HepG2 (cell line): ENCODE data around the gene CTXN1. TPM values are rescaled to one million over a fixed set of nuclear protein-coding genes. Genes with fewer than 3 reads are reported as not detected.
A peak's percentile ranks its signal among the peaks of the same experiment; 100 is the strongest.

Source experiments
- CBX1 ChIP-seq: IDR thresholded peaks from one replicate; pipeline ENCODE4 v1.6.1; 2016; ENCODE audit warnings: antibody characterized with exemption, low read depth
- ELF4 ChIP-seq: sonication (generic); formaldehyde crosslinking; IDR thresholded peaks from 2 replicates; pipeline ENCODE4 v1.5.0; 2020; ENCODE audit warnings: missing genetic modification reagents, mild to moderate bottlenecking, moderate library complexity, borderline replicate concordance
- HDAC1 ChIP-seq: sonication (generic); formaldehyde crosslinking; IDR thresholded peaks from 2 replicates; pipeline ENCODE4 v1.5.1; 2020; ENCODE audit warnings: mild to moderate bottlenecking, missing genetic modification reagents
- HES4 ChIP-seq: sonication (generic); formaldehyde crosslinking; IDR thresholded peaks from 2 replicates; pipeline ENCODE4 v1.9.0; 2021; ENCODE audit warnings: mild to moderate bottlenecking, missing genetic modification reagents, borderline replicate concordance
- HOXD1 ChIP-seq: sonication (generic); formaldehyde crosslinking; IDR thresholded peaks from 2 replicates; pipeline ENCODE4 v1.5.0; 2020; ENCODE audit warnings: missing genetic modification reagents
- JUND ChIP-seq: sonication (generic); formaldehyde crosslinking; IDR thresholded peaks from 2 replicates; pipeline ENCODE4 v1.8.0; 2022; ENCODE audit warnings: mild to moderate bottlenecking, missing genetic modification reagents
- KDM3A ChIP-seq: IDR thresholded peaks from 2 replicates; pipeline ENCODE4 v1.6.1; 2018; ENCODE audit warnings: low read depth, missing compliant biosample characterization
- MAZ ChIP-seq, 2 experiments: sonication (generic) in 1 of 2; formaldehyde crosslinking in 1 of 2; IDR thresholded peaks; 2 replicates each; pipeline versions ENCODE4 v1.5.0 to v1.6.1; 2012 to 2020; ENCODE audit warnings: low read depth in 2 of 2, mild to moderate bottlenecking in 2 of 2, borderline replicate concordance in 1 of 2, improper control_type of control experiment in 1 of 2, low read length in 1 of 2, missing genetic modification reagents in 1 of 2, moderate library complexity in 1 of 2
- SAP130 ChIP-seq: IDR thresholded peaks from 2 replicates; pipeline ENCODE4 v1.6.1; 2016; ENCODE audit warnings: low read depth
- SETDB1 ChIP-seq: sonication (generic); formaldehyde crosslinking; IDR thresholded peaks from 2 replicates; pipeline ENCODE4 v1.5.1; 2020; ENCODE audit warnings: missing genetic modification reagents, mild to moderate bottlenecking, borderline replicate concordance
- ZMAT3 ChIP-seq: sonication (generic); formaldehyde crosslinking; conservative IDR thresholded peaks from 2 replicates; pipeline ENCODE4 v1.7.0; 2021; ENCODE audit warnings: missing genetic modification reagents
- ZNF20 ChIP-seq: sonication (generic); formaldehyde crosslinking; IDR thresholded peaks from 2 replicates; pipeline ENCODE4 v1.4.0; 2020; ENCODE audit warnings: mild to moderate bottlenecking, moderate library complexity, missing genetic modification reagents
- ZNF234 ChIP-seq: sonication (generic); formaldehyde crosslinking; conservative IDR thresholded peaks from 2 replicates; pipeline ENCODE4 v1.5.1; 2020; ENCODE audit warnings: mild to moderate bottlenecking, missing genetic modification reagents
- ZNF235 ChIP-seq: sonication (generic); formaldehyde crosslinking; IDR thresholded peaks from 2 replicates; pipeline ENCODE4 v1.8.1; 2023; ENCODE audit warnings: mild to moderate bottlenecking, missing genetic modification reagents, borderline replicate concordance
- ZNF335 ChIP-seq: sonication (generic); formaldehyde crosslinking; IDR thresholded peaks from 2 replicates; pipeline ENCODE4 v1.4.0; 2020; ENCODE audit warnings: missing genetic modification reagents
- ZNF430 ChIP-seq: sonication (generic); formaldehyde crosslinking; IDR thresholded peaks from 2 replicates; pipeline ENCODE4 v1.9.0; 2021; ENCODE audit warnings: mild to moderate bottlenecking, missing genetic modification reagents
- ZNF589 ChIP-seq: sonication (generic); formaldehyde crosslinking; conservative IDR thresholded peaks from 2 replicates; pipeline ENCODE4 v1.8.0; 2022; ENCODE audit warnings: mild to moderate bottlenecking, moderate library complexity, missing genetic modification reagents
- ZNF652 ChIP-seq: IDR thresholded peaks from 2 replicates; pipeline ENCODE4 v1.6.1; 2016; ENCODE audit warnings: low read depth, borderline replicate concordance
- ZNF7 ChIP-seq: IDR thresholded peaks from 2 replicates; pipeline ENCODE4 v1.6.1; 2016; ENCODE audit warnings: missing biosample characterization, missing genetic modification reagents
- ZNF724P ChIP-seq: sonication (generic); formaldehyde crosslinking; IDR thresholded peaks from 2 replicates; pipeline ENCODE4 v1.8.0; 2022; ENCODE audit warnings: missing genetic modification reagents, borderline replicate concordance
- ZSCAN25 ChIP-seq: sonication (generic); formaldehyde crosslinking; IDR thresholded peaks from 2 replicates; pipeline ENCODE4 v1.8.0; 2022; ENCODE audit warnings: mild to moderate bottlenecking, missing genetic modification reagents
- polyA plus RNA-seq, 8 experiments: library from polyadenylated mRNA; depleted of rRNA in 3 of 8; stranded (reverse) in 7 of 8; unstranded in 1 of 8; fragments of >200 nt; fragmentation: Illumina TruSeq in 4 of 8; extraction: Trizol in 4 of 8; gene quantifications; 2 replicates each; pipeline versions ENCODE4 v1.2.1 to v1.2.3, GENCODE V29; 2011 to 2016; ENCODE audit warnings: low read depth in 4 of 8, missing spikeins in 1 of 8, mixed read lengths in 1 of 8; ENCODE audit not compliant: insufficient read depth in 1 of 8
- total RNA-seq, 5 experiments: library from RNA; depleted of rRNA; stranded (reverse); fragments of >200 nt; fragmentation: Illumina TruSeq; extraction: Trizol; gene quantifications; 2 replicates each; pipeline ENCODE4 v1.2.3, GENCODE V29; 2016; ENCODE audit warnings: low read depth in 1 of 5
- TF ChIP-seq, protein P1 (sequence below): sonication (generic); formaldehyde crosslinking; IDR thresholded peaks from 2 replicates; pipeline ENCODE4 v1.5.1; 2020; ENCODE audit warnings: mild to moderate bottlenecking, missing genetic modification reagents, moderate library complexity
- TF ChIP-seq, protein P2 (sequence below): sonication (generic); formaldehyde crosslinking; IDR thresholded peaks from 2 replicates; pipeline ENCODE4 v1.5.0; 2020; ENCODE audit warnings: missing genetic modification reagents
- TF ChIP-seq, protein P3 (sequence below): sonication (generic); formaldehyde crosslinking; IDR thresholded peaks from 2 replicates; pipeline ENCODE4 v1.5.0; 2020; ENCODE audit warnings: missing genetic modification reagents

CTXN1 gene
- total and polyA plus RNA-seq, 2 of the 13 experiments (the other 11 are each of a cell fraction or from before 2014, with no cell fraction given) = 0.11 TPM; not detected in 1

DNA sequence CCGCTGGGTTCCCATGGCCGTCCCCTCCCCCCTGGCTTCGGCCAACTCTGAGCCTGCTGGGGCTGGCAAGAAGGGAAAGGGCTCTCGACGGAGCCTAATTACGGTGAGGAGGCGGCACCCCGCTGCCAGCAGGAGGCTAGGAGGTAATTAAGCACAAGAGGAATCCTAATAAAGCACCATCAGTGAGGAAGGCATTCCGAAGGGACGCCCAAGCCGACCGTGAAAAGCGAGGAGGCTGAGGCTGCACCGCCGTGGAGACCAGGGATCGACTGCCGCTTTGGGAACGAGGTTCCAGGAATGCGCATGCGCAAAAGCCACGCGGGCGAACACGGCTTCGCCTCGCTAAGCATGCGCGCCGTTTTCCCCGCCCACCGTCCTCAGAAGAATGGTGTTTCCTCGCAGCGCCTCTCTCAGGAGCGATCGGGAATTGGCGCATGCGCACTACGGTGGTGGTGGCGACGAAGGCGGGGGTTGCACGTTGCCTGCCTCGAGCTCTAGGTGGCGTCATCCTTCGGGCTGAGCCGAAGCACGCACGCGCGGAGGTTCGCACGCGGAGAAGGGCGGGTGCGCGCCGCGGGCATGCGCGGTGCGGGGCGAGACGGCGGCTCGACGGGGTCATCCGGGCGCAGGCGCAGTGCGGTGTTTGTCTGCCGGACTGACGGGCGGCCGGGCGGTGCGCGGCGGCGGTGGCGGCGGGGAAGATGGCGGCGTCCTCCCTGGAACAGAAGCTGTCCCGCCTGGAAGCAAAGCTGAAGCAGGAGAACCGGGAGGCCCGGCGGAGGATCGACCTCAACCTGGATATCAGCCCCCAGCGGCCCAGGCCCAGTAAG, 22.5 kb downstream of the CTXN1 start, which contains the start of gene MAP2K7 (continued):
- TF ChIP-seq, protein P1, sequence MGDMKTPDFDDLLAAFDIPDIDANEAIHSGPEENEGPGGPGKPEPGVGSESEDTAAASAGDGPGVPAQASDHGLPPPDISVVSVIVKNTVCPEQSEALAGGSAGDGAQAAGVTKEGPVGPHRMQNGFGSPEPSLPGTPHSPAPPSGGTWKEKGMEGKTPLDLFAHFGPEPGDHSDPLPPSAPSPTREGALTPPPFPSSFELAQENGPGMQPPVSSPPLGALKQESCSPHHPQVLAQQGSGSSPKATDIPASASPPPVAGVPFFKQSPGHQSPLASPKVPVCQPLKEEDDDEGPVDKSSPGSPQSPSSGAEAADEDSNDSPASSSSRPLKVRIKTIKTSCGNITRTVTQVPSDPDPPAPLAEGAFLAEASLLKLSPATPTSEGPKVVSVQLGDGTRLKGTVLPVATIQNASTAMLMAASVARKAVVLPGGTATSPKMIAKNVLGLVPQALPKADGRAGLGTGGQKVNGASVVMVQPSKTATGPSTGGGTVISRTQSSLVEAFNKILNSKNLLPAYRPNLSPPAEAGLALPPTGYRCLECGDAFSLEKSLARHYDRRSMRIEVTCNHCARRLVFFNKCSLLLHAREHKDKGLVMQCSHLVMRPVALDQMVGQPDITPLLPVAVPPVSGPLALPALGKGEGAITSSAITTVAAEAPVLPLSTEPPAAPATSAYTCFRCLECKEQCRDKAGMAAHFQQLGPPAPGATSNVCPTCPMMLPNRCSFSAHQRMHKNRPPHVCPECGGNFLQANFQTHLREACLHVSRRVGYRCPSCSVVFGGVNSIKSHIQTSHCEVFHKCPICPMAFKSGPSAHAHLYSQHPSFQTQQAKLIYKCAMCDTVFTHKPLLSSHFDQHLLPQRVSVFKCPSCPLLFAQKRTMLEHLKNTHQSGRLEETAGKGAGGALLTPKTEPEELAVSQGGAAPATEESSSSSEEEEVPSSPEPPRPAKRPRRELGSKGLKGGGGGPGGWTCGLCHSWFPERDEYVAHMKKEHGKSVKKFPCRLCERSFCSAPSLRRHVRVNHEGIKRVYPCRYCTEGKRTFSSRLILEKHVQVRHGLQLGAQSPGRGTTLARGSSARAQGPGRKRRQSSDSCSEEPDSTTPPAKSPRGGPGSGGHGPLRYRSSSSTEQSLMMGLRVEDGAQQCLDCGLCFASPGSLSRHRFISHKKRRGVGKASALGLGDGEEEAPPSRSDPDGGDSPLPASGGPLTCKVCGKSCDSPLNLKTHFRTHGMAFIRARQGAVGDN = peak; percentile 98
- TF ChIP-seq SETDB1 (CRISPR knock-in tag) = no peak
- TF ChIP-seq ZNF652 (CRISPR knock-in tag) = no peak
- 0 out of 2 replicates have a peak, but pooled peaks have one; percentile 20 for TF ChIP-seq ELF4 (CRISPR knock-in tag)
- TF ChIP-seq ZNF589 = 0 out of 2 replicates have a peak, but pooled peaks have one; percentile 41
- TF ChIP-seq SAP130 (CRISPR knock-in tag) = peak; percentile 90
- peak; percentile 79 for TF ChIP-seq ZNF430 (CRISPR knock-in tag)
- no peak for TF ChIP-seq MAZ (IDR thresholded peaks at IDR 0.05; ENCODE audit: borderline replicate concordance, low read depth, low read length)
- TF ChIP-seq MAZ (CRISPR knock-in tag; IDR thresholded peaks at IDR 0.05; ENCODE audit: low read depth) = peak; percentile 64; the same call in 1 of the 2 replicates
- TF ChIP-seq KDM3A = no peak
- peak; percentile 53; the same call in 1 of the 2 replicates for TF ChIP-seq ZNF724P
- no peak for TF ChIP-seq CBX1
- 0 out of 2 replicates have a peak, but pooled peaks have one; percentile 24 for TF ChIP-seq HDAC1 (CRISPR knock-in tag)
- TF ChIP-seq, protein P2, sequence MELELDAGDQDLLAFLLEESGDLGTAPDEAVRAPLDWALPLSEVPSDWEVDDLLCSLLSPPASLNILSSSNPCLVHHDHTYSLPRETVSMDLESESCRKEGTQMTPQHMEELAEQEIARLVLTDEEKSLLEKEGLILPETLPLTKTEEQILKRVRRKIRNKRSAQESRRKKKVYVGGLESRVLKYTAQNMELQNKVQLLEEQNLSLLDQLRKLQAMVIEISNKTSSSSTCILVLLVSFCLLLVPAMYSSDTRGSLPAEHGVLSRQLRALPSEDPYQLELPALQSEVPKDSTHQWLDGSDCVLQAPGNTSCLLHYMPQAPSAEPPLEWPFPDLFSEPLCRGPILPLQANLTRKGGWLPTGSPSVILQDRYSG (CRISPR knock-in tag) = 0 out of 2 replicates have a peak, but pooled peaks have one; percentile 84
- peak; percentile 52; the same call in 1 of the 2 replicates for TF ChIP-seq ZNF335 (CRISPR knock-in tag)
- TF ChIP-seq HES4 (CRISPR knock-in tag) = no peak
- TF ChIP-seq, protein P3, sequence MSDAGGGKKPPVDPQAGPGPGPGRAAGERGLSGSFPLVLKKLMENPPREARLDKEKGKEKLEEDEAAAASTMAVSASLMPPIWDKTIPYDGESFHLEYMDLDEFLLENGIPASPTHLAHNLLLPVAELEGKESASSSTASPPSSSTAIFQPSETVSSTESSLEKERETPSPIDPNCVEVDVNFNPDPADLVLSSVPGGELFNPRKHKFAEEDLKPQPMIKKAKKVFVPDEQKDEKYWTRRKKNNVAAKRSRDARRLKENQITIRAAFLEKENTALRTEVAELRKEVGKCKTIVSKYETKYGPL (CRISPR knock-in tag) = no peak
- no peak for TF ChIP-seq ZNF234
- no peak; the same call in 1 of the 2 replicates for TF ChIP-seq ZNF235
- peak; percentile 54; the same call in 1 of the 2 replicates for TF ChIP-seq JUND (CRISPR knock-in tag)
- TF ChIP-seq ZNF20 (CRISPR knock-in tag) = no peak
- peak; percentile 68; the same call in 1 of the 2 replicates for TF ChIP-seq ZSCAN25 (CRISPR knock-in tag)
- TF ChIP-seq ZNF7 = no peak
- TF ChIP-seq ZMAT3 (CRISPR knock-in tag) = peak; percentile 92; the same call in 1 of the 2 replicates
- peak; percentile 64; the same call in 1 of the 2 replicates for TF ChIP-seq HOXD1
